Kidney glomerular epithelial cell (primary cell): ENCODE data around the gene AKAP3.
A peak's percentile ranks its signal among the peaks of the same experiment; 100 is the strongest.

Source experiments
- DNase-seq: peaks from one replicate; lab custom pipeline; 2025; lab: John Stamatoyannopoulos, UW

The AKAP3 gene

GRCh38 chr12:4648501-4649357 is at the start of gene AKAP3, which contains the start of gene NDUFA9:
AKAP3 (minus strand) TSS chr12:4649051; CDS start chr12:4638196, 10,855 bp downstream.
NDUFA9 (plus strand) TSS chr12:4649114; CDS start chr12:4649127, 13 bp downstream.
- DNase-seq, result peak; percentile 86

DNA sequence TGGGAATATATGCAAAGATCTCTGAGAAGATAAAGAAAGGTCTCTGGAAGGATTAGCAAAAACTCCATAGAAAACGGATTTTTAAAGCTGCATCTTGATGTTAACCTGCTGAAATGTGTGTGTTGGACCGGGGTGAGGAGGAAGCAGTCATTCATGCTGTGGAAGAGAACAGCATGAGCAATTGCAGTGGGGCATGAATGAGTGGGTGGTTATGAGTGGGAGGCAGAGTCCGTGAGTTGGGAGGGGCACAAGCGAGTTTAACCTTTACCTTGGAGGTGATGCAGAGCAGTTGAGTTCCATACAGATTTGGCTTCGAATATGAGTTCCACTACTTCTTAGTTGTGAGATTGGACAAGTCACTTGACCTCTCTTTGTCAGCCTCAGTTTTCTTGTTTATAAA is 41.9 kb upstream of the AKAP3 start:
- DNase-seq, result no peak

DNA sequence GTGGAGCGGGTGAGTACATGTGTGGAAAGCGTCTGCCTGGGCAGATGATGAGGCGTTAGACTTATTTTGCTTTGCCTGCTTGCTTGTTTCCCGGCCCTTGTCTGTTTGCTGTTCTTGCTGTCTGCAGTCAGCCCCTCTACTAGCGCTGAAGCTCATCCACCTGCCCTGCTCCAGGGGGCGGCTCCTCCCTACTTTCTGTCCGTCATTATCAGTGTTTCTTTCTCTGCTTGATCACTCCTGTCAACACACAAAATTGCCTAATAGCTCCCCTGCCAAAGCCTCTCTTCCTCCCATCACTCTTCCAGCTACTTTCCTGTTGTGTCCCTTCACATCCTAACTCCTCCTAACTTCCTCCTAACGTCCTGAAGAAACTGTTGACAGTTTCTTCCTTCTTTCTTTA is 36.5 kb upstream of the AKAP3 start:
- no peak for DNase-seq

DNA sequence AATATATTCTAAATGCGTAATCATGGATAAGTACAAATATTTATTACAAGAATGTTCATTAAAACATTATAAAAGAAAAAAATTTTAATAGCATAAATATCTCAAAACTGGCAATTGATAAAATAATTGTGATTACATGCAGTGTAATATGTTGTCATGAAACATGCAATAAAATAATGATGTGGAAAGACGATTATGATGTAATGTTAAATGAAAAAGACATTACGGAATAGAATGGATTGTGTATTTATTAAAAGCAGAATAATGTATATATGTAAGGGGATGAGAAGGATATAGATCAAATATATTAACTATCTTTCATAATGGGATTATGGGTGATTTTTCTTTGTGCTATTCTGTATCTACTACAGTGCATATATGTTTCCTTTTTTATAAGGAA is 32.9 kb upstream of the AKAP3 start:
- no peak for DNase-seq

DNA sequence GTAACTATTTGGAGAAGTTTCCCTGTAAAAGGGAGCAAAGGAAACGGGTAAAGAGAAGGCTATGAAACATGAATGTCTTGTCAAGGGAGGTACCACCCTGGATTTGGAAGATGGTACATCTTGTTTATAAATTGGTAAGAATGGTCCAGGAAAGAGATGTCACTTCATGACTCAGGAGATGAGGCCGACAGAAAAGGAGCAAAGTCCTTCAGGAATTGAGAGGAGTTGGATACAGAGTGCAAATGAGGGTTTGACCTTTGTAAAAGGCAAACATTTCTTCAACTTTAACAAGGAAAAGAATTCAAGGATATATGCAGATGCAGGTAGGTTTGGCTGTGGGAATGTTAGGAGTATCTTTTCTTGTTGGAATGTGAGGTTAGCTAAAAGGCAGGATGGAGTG is 30.9 kb upstream of the AKAP3 start:
- DNase-seq, result no peak

DNA sequence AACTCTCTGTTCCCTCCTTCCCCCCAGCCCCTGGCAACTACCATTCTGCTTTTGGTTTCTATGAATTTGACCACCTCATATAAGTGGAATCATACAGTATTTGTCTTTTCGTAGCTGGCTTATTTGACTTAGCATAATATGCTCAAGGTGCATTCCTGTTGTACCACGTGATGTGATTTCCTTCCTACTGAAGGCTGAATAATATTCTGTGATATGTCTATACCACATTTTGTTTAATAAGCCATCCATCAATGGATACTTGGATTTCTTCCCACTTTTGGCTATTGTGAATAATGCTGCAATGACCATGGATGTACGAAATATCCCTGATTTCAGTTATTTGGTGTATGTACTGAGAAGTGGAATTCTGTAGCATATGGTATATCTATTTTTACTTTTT is 16.4 kb upstream of the AKAP3 start:
- DNase-seq, result no peak

- peak; percentile 58 for DNase-seq
These were observed 15.2 kb upstream of the AKAP3 start for GRCh38 chr12:4663971-4664505.

DNA sequence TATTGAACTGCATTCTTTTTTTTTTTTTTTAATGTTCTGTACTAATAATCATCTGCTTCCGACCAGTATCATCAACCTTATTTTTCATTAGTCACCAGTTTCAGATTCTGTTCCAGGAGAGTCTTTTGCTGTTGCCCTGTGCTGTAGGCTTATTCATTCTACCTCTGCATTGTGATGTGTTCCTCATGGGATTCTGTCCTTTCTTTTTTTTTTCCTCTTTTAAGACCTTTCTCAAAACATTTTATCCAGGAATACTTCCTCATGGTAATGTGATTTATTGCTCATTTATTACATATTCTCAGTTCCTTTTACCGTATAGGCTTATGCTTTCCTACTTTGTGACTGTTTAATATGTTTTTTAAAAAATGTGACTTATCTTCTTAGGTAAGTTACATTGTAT is 4.8 kb upstream of the AKAP3 start:
- no peak for DNase-seq

DNA sequence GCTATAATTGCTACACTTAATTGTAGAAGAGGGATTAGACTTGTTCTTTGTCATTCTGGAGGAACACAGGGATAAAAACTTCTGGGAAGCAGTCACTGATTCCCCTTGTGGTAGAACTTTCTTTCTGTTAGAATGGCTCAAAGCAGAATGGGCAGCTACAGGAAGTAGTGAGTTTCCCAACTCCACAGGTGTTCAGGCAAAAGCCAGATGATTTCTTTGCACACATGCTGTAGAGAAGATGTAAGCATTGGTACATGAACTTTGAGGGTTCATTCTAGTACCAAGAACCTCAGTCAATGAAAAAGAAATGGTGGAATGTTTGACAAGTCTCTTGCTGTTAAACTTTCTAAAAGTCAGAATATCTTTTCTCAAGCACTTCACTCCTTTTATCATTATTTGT is 4.4 kb upstream of the AKAP3 start:
- no peak for DNase-seq

GRCh38 chr12:4649358-4649661 is 459 bp upstream of the AKAP3 start:
- no peak for DNase-seq

DNA sequence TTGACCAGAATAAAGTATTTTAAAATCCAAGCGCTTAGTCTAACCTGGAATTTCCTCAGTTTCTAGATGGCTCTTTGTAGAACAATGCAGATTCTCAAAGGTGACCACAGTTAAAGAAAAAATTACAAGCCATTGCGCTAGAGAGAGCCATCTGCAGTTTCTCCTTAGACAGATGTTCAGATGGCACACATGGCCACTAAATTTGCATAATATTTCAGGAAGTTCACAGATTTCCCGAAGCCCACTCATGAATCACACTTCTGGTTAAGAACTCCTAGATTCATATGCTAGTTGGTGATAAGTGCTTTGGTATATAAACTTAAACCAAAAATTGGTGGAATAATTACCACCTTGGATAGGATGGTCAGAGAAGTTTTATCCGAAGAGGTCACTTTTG is 749 bp downstream of the AKAP3 start:
- DNase-seq, result no peak

DNA sequence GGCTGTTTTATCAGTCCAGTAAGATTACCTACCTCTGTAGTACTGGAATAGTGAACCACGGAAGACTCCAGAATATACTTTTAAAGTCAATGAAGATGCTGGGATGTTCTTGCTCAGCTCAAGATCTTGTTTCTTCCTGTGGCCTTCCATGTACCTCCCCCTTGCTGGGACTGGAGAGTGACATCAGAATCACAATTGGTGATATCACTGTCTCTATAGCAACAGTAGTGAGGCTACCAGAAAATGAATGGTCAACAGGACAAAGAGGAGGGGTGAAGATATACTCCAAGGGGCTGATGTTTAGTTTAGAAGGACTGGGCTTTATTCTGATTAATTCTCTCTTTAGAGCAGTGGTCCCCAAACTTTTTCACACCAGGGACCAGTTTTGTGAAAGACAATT is 3.8 kb downstream of the AKAP3 start:
- DNase-seq, result no peak

DNA sequence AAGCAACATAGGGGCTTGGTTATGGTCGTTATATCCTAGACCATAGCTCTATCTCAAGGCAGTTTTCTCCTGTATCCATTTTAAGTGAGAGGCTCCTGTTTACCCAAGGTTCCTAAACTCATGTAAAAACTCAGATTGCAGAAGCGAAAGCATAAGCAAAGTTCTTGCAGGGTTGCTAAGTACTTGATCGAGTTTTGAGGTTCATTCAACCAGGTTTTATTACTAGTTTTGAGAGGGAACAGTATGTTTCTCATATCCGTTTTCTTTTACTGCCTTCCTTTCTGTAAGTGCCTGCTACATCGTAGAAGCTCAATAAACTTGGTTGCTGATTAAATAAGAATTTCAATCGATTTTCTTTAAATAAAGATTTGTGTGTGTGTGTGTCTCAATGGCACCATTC is 5.1 kb downstream of the AKAP3 start:
- no peak for DNase-seq

GRCh38 chr12:4630262-4630661 is 18.6 kb downstream of the AKAP3 start:
- no peak for DNase-seq

DNA sequence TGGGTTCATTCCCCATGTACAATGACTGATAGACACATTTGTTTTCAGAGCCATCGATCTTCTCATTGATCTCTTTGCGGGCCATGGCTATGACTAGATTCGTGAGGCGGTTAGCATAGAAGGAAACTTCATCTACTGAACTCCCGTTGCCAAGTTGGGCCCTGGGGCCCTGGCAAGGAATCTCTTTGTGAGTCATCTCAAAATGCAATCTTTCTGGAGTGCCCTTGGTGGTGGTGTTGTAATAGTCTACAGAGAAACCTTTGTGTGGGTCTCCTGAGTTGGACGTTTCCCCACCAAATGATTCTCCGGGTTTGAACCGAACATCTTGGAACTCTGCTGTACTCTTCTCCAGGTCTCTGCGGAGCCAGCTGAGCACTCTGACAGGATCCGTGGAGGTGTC is 20.4 kb downstream of the AKAP3 start:
- DNase-seq, result no peak

GRCh38 chr12:4626543-4626942 is 22.3 kb downstream of the AKAP3 start:
- DNase-seq, result no peak

DNA sequence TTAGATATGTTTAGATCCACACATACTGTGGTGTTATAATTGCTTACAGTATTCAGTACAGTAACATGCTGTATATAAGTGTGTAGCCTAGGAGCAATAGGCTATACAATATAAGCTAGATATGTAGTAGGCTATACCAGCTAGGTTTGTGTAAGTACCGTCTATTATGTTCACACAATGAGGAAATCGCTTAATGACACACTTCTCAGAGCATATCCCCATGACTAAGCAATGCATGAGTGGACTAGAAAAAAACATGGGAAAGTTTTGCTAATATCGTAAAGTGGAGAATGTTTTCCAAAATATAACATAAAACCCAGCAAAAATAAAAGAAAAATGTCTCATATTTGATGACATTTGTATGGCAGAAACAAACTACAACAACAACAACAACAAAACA is 27.3 kb downstream of the AKAP3 start:
- DNase-seq, result no peak

DNA sequence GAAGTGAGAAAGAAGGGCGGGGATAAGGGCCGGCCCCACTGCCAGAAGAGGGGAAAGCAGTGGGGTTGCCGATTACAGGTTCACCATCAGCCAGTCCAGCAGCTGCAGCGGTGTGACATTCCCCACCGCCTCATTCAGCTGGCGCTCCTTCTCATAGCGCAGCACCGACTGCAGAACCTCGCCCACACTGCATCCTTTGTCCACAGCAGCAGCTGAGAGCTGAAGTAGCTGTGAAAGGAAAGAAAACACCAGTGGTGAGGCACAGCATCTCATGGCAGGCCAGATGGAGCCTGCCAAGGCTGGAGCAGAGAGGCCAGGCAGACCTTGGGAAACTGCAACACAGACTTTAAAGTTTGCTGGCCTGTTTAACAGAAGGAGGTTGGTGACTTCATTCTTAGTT is 33.2 kb downstream of the AKAP3 start:
- no peak for DNase-seq

- DNase-seq, result no peak
These were observed 38.4 kb downstream of the AKAP3 start for GRCh38 chr12:4610481-4610880.

DNA sequence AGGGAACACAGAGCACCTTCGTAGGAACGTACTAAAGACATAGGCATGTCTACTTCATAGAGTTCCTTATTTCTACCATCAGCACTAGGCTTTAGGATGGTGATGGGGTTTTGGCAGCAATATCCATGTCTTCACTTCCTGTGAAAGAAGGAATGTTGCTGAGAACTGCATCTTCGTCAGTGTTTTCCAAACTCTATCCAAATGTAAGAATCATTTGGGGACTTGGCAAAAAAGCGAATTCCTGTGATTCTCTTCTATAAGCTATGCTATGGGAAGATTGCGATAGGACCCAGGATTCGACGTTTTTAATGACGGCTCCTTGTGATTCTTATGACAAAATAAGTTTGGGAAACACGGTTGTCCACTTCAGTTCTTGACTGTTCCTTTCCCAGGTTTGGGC is 39.8 kb downstream of the AKAP3 start:
- no peak for DNase-seq

DNA sequence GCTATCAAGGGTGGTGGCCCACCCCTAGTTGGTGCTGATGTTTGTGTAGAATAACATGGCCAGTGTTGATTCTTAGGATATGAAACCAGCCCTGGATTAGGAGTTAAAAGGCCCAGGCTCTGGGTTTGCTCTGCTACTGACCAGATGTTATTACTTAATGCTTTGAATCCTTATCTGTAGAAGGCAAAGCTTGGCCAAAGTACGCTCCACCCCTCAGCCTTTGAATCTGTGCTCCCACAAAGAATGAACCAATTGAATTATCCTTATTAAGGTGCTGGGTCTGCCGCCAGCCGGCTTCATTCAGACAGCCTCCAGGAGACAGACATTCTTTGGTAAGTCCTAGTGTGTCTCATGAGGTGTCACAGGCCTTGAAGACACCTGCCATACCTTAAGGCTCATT is 41.8 kb downstream of the AKAP3 start:
- DNase-seq, result no peak

DNA sequence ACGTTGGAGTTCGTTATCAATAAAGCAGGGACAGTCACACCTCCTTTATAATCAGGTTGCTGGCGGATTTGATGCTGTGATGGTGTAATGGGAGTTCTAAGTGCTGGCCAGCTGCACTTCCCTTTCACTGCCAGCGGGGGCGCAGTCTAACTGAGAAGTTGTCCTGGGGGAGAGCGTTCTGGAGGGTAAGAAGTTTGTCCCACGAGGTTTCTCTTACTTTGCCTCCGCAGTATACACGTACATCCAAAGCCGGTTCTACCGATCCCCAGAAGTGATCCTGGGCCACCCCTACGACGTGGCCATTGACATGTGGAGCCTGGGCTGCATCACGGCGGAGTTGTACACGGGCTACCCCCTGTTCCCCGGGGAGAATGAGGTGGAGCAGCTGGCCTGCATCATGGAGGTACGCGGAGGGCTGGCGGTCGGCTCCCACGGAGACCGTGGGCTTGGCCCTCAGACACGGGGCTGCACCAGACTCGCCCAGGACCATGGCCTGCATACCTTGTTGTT is 44.1 kb downstream of the AKAP3 start:
- DNase-seq, result peak; percentile 90

GRCh38 chr12:4603946-4604345 is 44.9 kb downstream of the AKAP3 start:
- DNase-seq, result no peak

- no peak for DNase-seq
These were observed 45.4 kb downstream of the AKAP3 start for GRCh38 chr12:4603421-4603820.
